H1 (cell line): ENCODE results near the gene LYPD3. TPM values are rescaled to one million over a fixed set of nuclear protein-coding genes. Genes with fewer than 3 reads are reported as not detected.

Source experiments
- ATF3 ChIP-seq: IDR thresholded peaks from 2 replicates; pipeline ENCODE4 v1.6.1; 2011; ENCODE audit warnings: low read depth, mild to moderate bottlenecking, low read length; ENCODE audit not compliant: insufficient read depth
- BRCA1 ChIP-seq: IDR thresholded peaks from 2 replicates; pipeline ENCODE4 v1.6.1; 2012; ENCODE audit warnings: low read depth, low read length, improper control_type of control experiment
- CEBPB ChIP-seq: IDR thresholded peaks from 2 replicates; pipeline ENCODE4 v1.6.1; 2012; ENCODE audit warnings: low read depth, low read length
- CHD2 ChIP-seq: IDR thresholded peaks from 2 replicates; pipeline ENCODE4 v1.6.1; 2012; ENCODE audit warnings: low read length, improper control_type of control experiment
- GABPA ChIP-seq: IDR thresholded peaks from 2 replicates; pipeline ENCODE4 v1.6.1; 2011; ENCODE audit warnings: mild to moderate bottlenecking, low read length, moderate library complexity, borderline replicate concordance; ENCODE audit not compliant: insufficient read depth
- HDAC2 ChIP-seq, 2 experiments: fragments of 300-600 bp in 1 of 2; sonication (generic) in 1 of 2; IDR thresholded peaks; 2 replicates each; pipeline ENCODE4 v1.6.1; 2011 to 2012; ENCODE audit warnings: low read depth in 2 of 2, low read length in 2 of 2, mild to moderate bottlenecking in 2 of 2, moderate library complexity in 2 of 2, borderline replicate concordance in 1 of 2, inconsistent platforms in 1 of 2
- MAX ChIP-seq: IDR thresholded peaks from 2 replicates; pipeline ENCODE4 v1.6.1; 2012; ENCODE audit warnings: inconsistent platforms
- POLR2A ChIP-seq, 2 experiments: IDR thresholded peaks; 1 replicate in 1 of 2; 2 replicates in 1 of 2; pipeline ENCODE4 v1.6.1; 2011; ENCODE audit warnings: low read depth in 2 of 2, low read length in 2 of 2, mild to moderate bottlenecking in 2 of 2; ENCODE audit errors: control extremely low read depth in 1 of 2
- POLR2AphosphoS5 ChIP-seq: IDR thresholded peaks from 2 replicates; pipeline ENCODE4 v1.6.1; 2011; ENCODE audit warnings: low read depth, low read length
- SIRT6 ChIP-seq: IDR thresholded peaks from one replicate; pipeline ENCODE4 v1.7.1; 2012; ENCODE audit warnings: low read length, inconsistent platforms
- SUZ12 ChIP-seq: fragments of 200-600 bp; sonication (generic); IDR thresholded peaks from 2 replicates; pipeline ENCODE4 v1.6.1; 2012; ENCODE audit warnings: mild to moderate bottlenecking, inconsistent platforms, low read length, moderate library complexity, mixed read lengths
- TAF1 ChIP-seq: IDR thresholded peaks from 2 replicates; pipeline ENCODE4 v1.6.1; 2011; ENCODE audit warnings: mild to moderate bottlenecking, low read depth, low read length
- TBP ChIP-seq: IDR thresholded peaks from 2 replicates; pipeline ENCODE4 v1.6.1; 2011; ENCODE audit warnings: low read depth, low read length, improper control_type of control experiment
- TCF12 ChIP-seq: IDR thresholded peaks from 2 replicates; pipeline ENCODE4 v1.6.1; 2011; ENCODE audit warnings: low read depth, mild to moderate bottlenecking, low read length
- TEAD4 ChIP-seq: IDR thresholded peaks from 2 replicates; pipeline ENCODE4 v1.6.1; 2012; ENCODE audit warnings: low read depth, low read length, inconsistent platforms, mixed read lengths
- USF2 ChIP-seq: IDR thresholded peaks from 2 replicates; pipeline ENCODE4 v1.6.1; 2011; ENCODE audit warnings: low read length, improper control_type of control experiment
- polyA plus RNA-seq, 7 experiments: library from polyadenylated mRNA; depleted of rRNA in 3 of 7; stranded (reverse) in 5 of 7; unstranded in 2 of 7; fragments of >200 nt in 5 of 7; fragments of 200-250 nt in 2 of 7; gene quantifications; 1 replicate in 5 of 7; 2 replicates in 1 of 7; 4 replicates in 1 of 7; pipeline versions ENCODE4 v1.2.1 to v1.2.3, GENCODE V29; 2011 to 2013; ENCODE audit warnings: missing spikeins in 2 of 7, mixed read lengths in 2 of 7
- total RNA-seq: library from RNA; stranded (reverse); fragmentation: NEBNext Ultra II Directional; extraction: Animal tissue kit (Norgen Biotek cat#: 25700); gene quantifications from 2 replicates; pipeline ENCODE4 v1.2.1, GENCODE V29; 2021

LYPD3 gene
- total and polyA plus RNA-seq, 2 of the 8 experiments (the other 6 are each of a cell fraction or from before 2014, with no cell fraction given), result 4.1 to 16.4 TPM

- TF ChIP-seq USF2, result no peak
- no peak for TF ChIP-seq GABPA
- TF ChIP-seq POLR2AphosphoS5, result no peak
- no peak for TF ChIP-seq TEAD4
- no peak for TF ChIP-seq TBP
- TF ChIP-seq BRCA1, result no peak
- TF ChIP-seq CHD2, result no peak
- TF ChIP-seq CEBPB, result no peak
- no peak for TF ChIP-seq POLR2A (IDR thresholded peaks at IDR 0.05; ENCODE audit: control extremely low read depth in 1 of 2, low read depth in 2 of 2, low read length in 2 of 2)
- peak in 1 of 2 experiments; percentile 31; a peak in 1 of 4 replicates for TF ChIP-seq HDAC2 (IDR thresholded peaks at IDR 0.05; ENCODE audit: borderline replicate concordance in 1 of 2, low read depth in 2 of 2, low read length in 2 of 2)
- no peak for TF ChIP-seq MAX
- no peak for TF ChIP-seq SIRT6
- no peak for TF ChIP-seq SUZ12
- peak; percentile 35; the same call in 1 of the 2 replicates for TF ChIP-seq TAF1
- no peak for TF ChIP-seq TCF12
- TF ChIP-seq ATF3, result no peak
These were observed 39.2 kb upstream of the LYPD3 start, which contains the start of gene PHLDB3 (continued) for GRCh38 chr19:43504426-43505185.
